ENCODE data around the gene DMKN. TPM values are rescaled to one million over a fixed set of nuclear protein-coding genes. Genes with fewer than 3 reads are reported as not detected.

Gene DMKN
- total and polyA plus RNA-seq, 12 donors = 2.0 to 32.2 (median 8.0) TPM

DNA sequence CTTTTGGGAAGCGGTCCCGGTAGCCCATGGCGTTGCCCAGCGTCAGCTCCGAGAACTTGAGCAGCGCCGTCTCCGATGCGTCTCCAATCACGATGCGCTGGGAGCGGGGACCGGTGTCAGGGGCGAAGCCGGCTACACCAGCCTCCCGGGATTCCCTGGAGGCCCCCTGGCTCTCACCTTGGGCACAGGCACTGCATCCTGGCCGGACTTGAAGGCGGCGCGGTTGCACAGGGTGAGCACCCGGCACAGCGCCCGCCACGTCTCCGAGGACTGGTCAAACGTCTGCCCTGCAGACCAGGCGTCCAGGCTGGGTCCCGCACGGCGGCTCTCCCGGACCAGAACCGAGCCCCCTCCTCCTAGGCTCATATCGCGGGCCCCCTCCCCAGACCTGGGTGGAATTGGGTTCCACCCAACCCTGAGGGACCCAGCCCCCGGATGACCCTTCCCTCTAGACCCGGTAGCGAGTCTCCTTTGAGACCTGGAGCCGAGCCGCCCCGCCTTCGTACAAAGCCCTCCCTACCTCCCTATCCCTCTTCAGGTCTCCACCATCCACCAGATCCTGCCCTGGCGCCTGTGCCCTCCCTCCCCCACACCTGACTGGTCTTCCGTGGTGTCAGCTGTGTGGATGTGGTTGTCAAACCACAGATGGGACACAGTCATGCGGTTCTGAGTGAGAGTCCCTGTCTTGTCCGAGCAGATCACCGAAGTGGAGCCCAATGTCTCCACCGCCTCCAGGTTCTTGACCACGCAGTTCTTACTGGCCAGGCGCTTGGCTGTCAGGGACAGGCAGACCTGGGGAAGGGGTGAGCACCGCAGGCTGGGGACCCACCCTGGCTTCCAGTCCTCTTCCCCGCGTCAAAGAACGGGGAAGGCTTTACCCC is 45.2 kb upstream of the DMKN start:
- H3K4me1 ChIP-seq = peaks cover 2 to 9% (median 7%) of the 10 kb centered on the region in 9 donors
- intact Hi-C loops (cut with DNase I) = loop anchor here in 1 of 10 donors (10.0 kb wide), 1 partner anchor 156 kb away; the partner anchor contains the start of gene KMT2B
- no peak for DNase-seq
- H3K4me3 ChIP-seq = peak overlapping the region in 8 of 10 donors; percentile 14 to 44 (median 38)
- H3K27me3 ChIP-seq = peaks cover 6 to 68% (median 65%) of the 10 kb centered on the region in 7 donors
- H3K9me3 ChIP-seq = no peaks in the 10 kb centered on the region
- no peak for TF ChIP-seq CTCF (IDR thresholded peaks at IDR 0.05)
- H3K36me3 ChIP-seq = no peaks in the 10 kb centered on the region
- 29 to 33% methylated on average over 52 to 53 of the region's 53 CpGs for WGBS, 2 donors
- no peak overlapping the region for H3K27ac ChIP-seq
- no peak for ATAC-seq

DNA sequence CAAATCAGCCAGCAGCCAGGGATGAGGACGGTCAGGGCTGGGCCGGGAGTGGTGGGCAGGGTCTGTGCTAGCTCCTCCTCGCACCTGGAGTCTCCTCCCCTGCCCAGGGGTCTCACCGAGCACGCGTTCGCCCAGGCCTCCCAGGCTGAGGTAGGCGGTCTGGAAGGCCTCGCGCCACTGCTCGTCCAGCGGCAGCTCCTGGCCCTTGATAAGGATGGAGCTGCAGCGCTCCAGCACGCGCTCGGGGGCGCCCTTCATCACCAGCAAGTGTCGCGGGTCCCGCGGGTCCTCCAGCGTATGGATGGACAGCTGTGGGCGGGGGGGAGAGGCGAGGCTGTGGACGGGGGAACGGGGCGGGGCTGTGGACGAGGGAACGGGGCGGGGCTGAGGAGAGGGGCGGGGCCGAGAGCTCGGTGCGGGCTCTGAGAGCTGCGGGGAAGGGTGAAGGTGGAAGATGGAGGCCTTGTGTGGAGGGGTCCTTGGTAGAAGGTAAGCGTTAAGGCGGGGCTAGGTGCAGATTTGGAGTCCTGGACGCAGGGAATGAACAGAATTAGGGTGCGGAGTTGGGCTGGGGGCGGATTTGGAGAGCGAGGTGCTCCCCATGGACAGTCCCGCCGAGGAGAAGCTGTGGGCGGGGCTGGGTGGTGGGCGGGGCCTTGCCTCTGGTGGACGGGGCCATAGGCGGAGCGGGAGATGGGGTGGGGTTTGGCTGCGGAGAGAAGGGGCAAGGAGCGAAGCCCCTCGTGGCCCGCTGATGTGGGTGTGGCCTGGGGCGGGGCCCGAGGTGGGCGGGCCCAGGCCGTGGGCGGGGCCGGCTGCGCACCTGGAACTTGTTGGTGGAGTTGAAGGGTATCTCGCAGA is 44.3 kb upstream of the DMKN start:
- Histone ChIP-seq H3K9me3 (no peaks in the 10 kb centered on the region), H3K36me3 (no peaks in the 10 kb centered on the region), H3K27me3 (peaks cover 6 to 64% (median 57%) of the 10 kb centered on the region in 7 donors), H3K4me3 (peak overlapping the region in 8 of 10 donors; percentile 14 to 44 (median 38)), H3K4me1 (peaks cover 2 to 9% (median 7%) of the 10 kb centered on the region in 9 donors), H3K27ac (no peak overlapping the region)
- 2 to 5% methylated on average over 57 to 60 of the region's 60 CpGs for WGBS, 2 donors
- no peak for TF ChIP-seq CTCF (IDR thresholded peaks at IDR 0.05)
- DNase-seq (peak; percentile 35 to 60), ATAC-seq (peak; percentile 53 to 75 (median 68))
- intact Hi-C loops (cut with DNase I) = loop anchor here in 1 of 10 donors (10.0 kb wide), 1 partner anchor 157 kb away; the partner anchor contains the start of gene KMT2B

DNA sequence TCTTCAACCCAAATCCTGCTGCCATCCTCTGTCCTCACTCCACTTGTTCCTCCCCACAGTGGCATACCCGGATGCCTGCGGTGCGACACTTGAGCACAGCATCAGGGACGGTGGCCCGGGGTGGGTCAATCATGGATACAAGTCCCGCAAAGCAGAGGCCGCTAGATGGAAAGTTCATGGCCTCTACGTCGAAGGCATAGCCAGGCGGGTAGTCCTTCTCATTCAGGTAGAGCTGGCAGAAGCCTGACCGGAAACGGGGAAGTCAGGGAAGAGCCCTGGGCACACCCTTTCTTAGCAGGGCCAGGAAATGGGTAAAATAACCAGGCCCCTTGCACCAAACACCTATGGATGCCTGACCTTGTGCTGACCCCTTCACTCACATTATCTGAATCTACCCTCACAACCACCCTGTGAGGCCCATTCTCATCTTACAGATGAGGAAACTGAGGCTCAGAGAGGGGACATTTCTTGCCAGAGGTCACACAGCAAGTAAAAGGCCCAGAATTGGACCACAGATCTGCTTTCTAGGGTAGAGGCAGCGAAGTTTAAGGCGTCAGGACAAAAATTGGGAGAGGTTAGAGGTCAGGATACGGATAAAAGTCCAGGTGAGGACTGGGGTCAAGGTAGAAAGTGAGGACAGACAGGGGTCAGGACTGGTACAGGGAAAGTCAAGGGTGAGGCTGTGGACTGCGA is 43.5 kb upstream of the DMKN start:
- peaks cover 2 to 9% (median 7%) of the 10 kb centered on the region in 9 donors for H3K4me1 ChIP-seq
- peak in 1 of 8 donors; percentile 20 for ATAC-seq
- no peaks in the 10 kb centered on the region for H3K9me3 ChIP-seq
- WGBS, 2 donors = 82 to 83% methylated on average over 16 of the region's 16 CpGs
- no peak for TF ChIP-seq CTCF (IDR thresholded peaks at IDR 0.05)
- no peak overlapping the region for H3K27ac ChIP-seq
- H3K4me3 ChIP-seq = peak overlapping the region in 1 of 10 donors; percentile 13
- no peaks in the 10 kb centered on the region for H3K36me3 ChIP-seq
- H3K27me3 ChIP-seq = peaks cover 6 to 58% (median 50%) of the 10 kb centered on the region in 7 donors
- intact Hi-C loops (cut with DNase I) = loop anchor here in 1 of 10 donors (10.0 kb wide), 1 partner anchor 158 kb away; the partner anchor contains the start of gene KMT2B
- DNase-seq = no peak

All from heart right ventricle (tissue), 16 donors.